ENCODE measurements around the gene PLCH1.

- TF ChIP-seq EZH2 (IDR thresholded peaks at IDR 0.05; ENCODE audit: borderline replicate concordance, low read length) (no peak), CTCF (IDR thresholded peaks at IDR 0.05; ENCODE audit: low read length) (no peak)
Measured at GRCh38 chr3:155782390-155782953, 37.6 kb upstream of the PLCH1 start.
